VCaP (cell line): ENCODE measurements around the gene ZNF785.
A peak's percentile ranks its signal among the peaks of the same experiment; 100 is the strongest.
"Not testable (repeated sequence)": the region's sequence is repeated elsewhere in the genome, so short reads cannot be mapped to it uniquely, and the experiment has no call there.

ENCODE experiments used
- H3K27ac ChIP-seq: fragments of 450-650 bp; 2 replicates; pipeline ENCODE4 v1.5.1; 2017
- TF ChIP-seq, protein P1 (sequence below): fragments of 450-650 bp; conservative IDR thresholded peaks from 2 replicates; pipeline ENCODE4 v1.5.1; 2017; ENCODE audit warnings: mild to moderate bottlenecking, moderate library complexity

Gene ZNF785

DNA sequence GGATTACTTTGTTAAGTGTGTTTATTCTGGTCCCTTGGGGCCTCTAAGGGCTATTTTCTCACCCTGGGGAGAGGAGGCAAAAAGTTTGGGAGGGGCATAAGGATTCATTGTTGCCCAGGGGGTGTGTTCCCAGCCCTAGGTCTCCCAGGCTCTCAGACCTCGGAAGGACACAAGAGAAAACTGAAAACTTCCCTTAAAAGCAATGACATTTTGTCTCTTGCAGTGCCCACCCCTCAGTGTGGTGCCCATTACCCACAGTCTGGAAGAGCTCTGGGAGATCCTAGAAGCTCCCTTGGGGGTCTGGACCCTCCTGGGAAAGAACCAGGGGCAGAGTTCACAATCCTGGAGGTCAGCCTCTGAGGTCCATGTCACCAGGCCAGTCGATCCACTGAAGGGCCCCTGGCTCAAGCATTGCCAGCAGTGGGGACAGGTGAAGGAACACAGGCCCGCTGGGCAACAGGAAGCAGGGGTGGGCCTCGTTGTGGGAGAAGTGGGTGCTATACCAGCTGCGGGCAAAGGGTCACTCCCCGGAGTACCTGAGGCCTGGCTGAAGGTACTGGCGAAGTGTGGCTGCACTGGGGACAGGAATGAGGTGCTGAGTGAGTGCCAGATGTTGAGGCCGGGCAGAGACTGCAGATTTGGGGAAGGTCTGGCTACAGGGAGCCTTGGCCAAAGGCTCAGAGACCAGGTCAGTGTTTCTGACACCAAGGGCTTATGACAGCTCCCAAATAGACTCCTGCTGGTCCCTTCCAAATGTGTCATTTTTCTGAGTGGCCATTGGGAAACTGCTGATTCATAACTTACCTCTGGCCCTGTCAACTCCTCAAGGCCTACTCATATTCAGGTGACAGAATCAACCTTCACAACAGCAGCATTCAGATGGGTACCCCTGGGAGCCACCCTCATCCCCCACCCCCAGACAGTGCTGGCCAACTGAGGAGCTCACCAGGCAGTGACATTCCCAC lies 46.2 kb downstream of the ZNF785 start:
- no peak overlapping the region for H3K27ac ChIP-seq
- TF ChIP-seq, protein P1, sequence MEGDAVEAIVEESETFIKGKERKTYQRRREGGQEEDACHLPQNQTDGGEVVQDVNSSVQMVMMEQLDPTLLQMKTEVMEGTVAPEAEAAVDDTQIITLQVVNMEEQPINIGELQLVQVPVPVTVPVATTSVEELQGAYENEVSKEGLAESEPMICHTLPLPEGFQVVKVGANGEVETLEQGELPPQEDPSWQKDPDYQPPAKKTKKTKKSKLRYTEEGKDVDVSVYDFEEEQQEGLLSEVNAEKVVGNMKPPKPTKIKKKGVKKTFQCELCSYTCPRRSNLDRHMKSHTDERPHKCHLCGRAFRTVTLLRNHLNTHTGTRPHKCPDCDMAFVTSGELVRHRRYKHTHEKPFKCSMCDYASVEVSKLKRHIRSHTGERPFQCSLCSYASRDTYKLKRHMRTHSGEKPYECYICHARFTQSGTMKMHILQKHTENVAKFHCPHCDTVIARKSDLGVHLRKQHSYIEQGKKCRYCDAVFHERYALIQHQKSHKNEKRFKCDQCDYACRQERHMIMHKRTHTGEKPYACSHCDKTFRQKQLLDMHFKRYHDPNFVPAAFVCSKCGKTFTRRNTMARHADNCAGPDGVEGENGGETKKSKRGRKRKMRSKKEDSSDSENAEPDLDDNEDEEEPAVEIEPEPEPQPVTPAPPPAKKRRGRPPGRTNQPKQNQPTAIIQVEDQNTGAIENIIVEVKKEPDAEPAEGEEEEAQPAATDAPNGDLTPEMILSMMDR, result no peak

DNA sequence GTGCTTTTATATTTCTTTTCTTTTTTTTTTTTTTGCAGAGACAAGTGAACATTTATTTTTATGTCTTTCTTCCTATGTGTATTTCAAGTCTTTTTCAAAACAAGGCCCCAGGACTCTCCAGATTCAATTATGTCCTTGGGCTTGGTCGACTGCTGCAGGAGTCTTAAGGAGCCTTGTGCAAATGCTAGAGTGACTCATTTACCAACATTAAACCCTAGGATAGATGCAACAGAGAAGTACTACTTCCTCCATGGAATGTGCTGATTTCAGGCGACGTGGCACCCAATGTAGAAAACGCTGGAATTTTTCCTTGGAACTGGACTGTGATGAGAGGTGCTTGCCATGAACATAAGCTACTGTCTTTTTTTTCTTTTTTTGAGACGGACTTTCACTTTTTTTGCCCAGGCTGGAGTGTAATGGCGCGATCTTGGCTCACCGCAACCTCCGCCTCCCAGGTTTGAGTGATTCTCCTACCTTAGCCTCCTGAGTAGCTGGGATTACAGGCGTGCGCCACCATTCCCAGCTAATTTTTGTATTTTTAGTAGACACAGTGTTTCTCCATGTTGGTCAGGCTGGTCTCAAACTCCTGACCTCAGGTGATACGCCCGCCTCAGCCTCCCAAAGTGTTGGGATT lies 49.0 kb downstream of the ZNF785 start:
- not testable (repeated sequence) for H3K27ac ChIP-seq

DNA sequence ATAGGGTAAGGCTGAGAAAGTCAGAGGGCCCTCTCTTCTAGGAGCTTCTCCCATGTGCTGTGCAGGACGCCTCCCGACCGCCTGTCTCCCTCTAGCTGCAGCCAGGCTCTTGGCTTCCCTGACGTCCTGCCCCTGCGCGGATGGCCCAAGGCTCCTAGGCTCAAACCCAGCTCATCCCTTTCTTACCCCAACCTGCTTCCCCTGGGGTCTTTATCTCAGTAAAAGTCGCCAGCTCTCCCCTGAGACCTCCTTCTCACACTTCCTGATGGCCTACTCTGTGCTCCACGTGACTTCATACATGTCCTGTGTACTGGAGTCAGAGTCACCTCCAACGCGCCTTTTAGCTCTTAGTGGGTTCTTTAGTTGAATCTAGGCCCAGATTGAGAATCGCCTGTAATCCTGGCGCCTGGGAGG lies 49.7 kb downstream of the ZNF785 start:
- peak overlapping the region; percentile 87 for H3K27ac ChIP-seq
- TF ChIP-seq, protein P1, result peak; percentile 63

DNA sequence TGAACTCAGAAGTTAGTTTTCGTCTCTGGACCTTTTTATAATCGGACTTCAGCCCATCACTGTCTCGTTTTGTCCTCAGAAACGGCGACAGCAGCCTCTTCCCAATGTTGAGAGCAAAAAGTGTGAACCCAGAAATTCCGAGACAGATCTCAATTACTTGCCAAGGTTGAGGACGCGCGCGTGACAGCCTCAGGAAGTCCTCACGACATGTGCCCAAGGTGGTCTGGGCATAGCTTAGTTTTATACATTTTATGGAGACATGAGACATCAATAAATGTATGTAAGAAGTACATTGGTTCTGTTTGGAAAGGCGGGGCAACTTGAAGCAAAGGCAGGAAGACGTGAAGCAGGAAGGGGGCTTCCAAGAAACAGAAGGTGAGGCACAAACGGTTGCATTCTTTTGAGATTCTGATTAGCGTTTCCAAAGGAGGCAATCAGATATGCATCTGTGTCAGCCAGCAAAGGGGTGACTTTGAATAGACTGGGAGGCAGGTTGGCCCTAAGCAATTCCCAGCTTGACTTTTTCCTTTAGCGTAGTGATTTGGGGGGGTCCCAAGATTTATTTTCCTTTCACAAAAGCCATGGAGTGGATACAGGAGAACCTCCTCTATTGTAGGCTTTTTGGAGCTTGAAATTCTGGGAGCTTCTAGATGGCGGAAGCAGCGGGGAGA lies 50.3 kb downstream of the ZNF785 start:
- H3K27ac ChIP-seq, result peak overlapping the region; percentile 87
- TF ChIP-seq, protein P1, result no peak

DNA sequence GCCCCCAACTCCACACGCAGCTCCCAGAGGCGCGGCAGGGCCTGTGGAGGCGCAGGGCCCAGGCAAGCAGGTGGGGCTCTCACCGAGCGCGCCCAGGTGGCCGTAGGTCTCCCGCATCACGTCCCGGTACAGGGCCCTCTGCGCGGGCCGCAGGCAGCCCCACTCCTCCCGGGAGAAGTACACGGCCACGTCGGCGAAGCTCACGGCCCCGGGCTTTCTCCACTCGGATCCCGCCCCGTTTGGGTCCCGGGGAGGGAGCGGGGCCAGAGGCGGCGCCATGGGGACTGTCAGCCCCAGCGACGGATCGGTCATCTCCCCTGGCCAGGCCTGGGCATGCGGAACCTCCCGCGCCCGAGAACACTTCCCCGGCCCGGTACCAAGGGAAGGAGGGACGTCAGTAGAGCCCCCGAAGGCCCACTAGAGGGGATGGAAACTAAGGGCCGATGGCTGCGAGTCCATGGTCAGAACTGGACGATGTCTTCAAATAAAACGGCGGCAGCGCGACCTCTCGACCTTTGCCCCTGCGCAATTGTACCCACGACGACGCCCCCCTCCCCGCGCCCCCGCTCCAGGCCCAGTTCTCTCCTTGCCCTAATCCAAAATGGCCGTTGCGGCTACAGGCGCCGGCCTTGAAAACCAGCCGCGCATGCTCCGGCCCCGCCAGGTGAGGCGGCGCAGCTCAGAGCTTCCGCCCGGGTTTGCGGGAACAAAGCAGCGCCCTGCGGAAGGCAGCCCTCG lies 51.0 kb downstream of the ZNF785 start, which contains the start of gene ZNF747:
Gene ZNF747, minus strand, starts transcription at position 491 of the 738 bp plus-strand sequence. Its CDS starts 179 bp downstream, at position 312.
- TF ChIP-seq, protein P1, result no peak
- peak within 1 kb of the TSS; percentile 87 for H3K27ac ChIP-seq

DNA sequence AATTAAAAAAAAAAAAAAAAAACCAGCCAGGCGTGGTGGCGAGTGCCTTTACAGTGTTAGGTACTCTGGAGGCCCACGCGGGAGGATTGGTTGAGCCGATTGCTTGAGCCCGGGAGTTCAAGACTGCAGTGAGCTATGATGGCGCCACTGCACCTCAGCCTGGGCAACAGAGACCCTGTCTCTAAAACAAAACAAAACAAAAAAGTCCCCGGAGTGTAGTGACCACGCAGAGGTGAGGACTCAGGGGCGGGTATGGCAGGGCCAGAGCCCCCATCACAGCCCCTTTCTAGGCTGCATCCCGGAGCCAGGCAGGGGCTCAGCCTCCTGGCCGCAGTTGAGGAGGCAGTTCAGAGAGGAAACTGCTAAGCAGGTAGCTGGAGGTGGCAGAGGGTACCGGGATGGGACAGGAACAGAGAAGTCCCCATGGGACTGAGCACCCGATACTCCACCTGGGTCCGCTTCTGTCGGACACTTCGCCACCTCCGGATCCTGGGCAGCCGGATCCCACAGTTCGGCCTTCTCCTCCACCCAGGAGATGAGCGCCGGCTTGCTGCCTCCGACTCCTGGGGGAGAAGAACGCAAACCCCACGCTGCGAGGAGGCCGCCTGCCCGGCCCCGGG lies 51.6 kb downstream of the ZNF785 start:
- TF ChIP-seq, protein P1, result no peak
- H3K27ac ChIP-seq, result peak overlapping the region; percentile 87

DNA sequence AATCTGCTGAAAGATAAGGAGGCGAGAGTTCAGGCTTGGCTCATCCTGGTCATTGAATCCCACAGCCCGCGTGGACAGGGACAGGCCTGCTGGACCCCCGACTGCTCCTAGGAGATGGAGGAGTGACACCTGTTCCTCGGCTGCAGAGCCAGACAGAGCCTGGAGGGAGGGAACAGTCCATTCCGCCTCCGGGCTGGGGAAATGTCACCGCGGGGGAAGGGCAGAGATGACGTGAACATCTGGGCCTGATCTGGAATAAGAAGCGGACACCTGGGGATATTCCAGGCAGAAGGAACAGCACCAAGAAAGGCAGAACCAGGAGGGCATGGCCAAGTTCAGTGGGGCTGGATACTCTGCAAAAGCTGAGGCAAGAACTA lies 52.4 kb downstream of the ZNF785 start:
- no peak overlapping the region for H3K27ac ChIP-seq
- TF ChIP-seq, protein P1, result no peak
